HG03095 (cell line): ENCODE measurements around the gene MAPK8IP3.
"Not testable (repeated sequence)": the region's sequence is repeated elsewhere in the genome, so short reads cannot be mapped to it uniquely, and the experiment has no call there.

ENCODE experiments used
- ATAC-seq: cut with Tn5 transposase; IDR thresholded peaks from one replicate; pipeline ENCODE4 v1.9.1; 2021; ENCODE audit warnings: moderate library complexity; ENCODE audit not compliant: unreplicated experiment

Gene MAPK8IP3

DNA sequence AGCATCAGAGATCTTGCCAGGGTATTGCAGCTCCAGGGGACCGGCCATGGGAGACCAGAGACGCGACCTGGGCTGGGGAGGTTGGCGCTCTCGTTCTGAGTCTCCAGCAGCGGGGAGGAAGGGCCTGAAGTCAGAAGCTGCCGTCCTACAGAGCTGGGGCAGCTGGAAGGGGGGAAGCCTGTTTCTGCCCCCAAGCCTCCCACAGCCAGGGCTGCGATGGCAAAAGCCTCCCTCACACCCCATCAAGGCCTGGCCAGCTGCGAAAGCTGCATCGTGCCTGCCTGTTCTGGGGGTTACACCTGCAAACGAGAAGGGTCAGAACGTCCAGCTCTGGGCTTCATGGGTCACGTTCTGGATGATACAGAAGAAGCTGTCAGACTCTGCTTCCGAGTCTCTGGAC is 26.1 kb downstream of the MAPK8IP3 start:
- ATAC-seq, result no peak

DNA sequence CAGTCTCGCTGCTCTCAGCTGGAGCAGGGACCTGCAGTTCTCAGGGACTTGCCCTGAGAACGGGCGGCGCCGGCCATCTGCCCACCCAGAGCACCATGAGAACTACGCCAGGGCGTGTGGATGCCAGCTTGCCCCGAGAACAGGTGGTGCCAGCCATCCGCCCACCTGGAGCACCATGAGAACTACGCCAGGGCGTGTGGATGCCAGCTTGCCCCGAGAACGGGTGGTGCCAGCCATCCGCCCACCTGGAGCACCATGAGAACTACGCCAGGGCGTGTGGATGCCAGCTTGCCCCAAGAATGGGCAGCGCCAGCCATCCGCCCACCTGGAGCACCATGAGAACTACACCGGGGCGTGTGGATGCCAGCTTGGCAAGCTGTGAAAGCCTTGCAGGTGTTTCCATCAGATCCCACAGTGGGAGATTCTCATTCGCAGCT is 26.6 kb downstream of the MAPK8IP3 start:
- not testable (repeated sequence) for ATAC-seq

DNA sequence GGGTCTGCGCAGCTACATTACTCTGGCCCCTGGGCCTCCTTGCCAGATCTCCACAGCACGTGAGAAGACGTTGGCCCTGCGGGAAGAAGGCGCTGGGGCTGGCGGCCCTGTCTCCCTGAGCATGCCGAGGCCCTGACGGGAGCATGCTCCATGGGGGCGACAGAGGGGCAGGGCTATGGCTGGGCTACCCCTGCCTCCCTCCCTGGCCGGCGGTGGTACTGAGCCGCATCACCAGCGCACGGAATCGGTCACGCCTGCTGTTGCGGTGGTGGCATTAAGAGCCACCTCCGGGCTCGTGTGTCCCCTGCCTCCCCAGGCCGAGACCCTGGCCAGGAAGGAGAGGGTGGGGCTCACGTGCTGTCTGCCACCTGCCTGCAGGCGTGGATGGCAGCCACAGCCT is 28.1 kb downstream of the MAPK8IP3 start:
- ATAC-seq, result no peak

DNA sequence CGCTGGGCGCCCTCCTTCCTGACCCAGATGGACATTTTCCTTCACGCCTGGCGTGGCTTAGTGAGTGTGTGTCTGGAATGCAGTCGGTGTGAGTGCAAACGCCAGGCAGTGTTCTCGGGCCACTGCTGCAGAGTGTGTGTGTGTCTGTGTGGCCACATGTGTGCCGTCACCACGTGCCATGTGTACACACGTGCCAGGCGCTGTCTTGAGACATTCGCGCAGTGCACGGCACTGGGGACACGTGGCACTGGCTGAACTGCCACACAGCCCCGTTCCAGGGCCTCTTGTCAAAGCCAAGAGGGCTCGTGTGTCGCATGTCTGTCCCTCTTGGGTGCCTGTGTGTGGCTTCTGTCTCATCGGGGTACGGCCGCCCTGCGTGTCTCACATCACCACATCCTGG is 28.8 kb downstream of the MAPK8IP3 start:
- no peak for ATAC-seq

DNA sequence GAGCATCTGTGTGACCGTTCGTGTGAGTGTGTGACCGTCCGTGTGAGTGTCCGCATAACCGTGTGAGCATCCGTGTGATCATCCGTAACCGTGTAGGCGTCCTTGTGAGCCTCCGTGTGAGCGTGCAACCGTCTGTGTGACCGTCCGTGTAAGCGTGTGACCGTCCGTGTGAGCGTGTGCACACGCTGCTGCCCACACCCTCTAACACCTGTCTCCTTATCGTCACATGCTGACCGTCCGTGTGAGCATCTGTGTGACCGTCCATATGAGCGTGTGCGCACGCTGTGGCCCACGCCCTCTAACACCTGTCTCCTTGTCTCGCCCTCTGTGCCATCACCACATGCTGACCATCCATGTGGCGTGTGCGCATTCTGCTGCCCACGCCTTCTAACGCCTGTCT is 34.2 kb downstream of the MAPK8IP3 start:
- ATAC-seq, result no peak

DNA sequence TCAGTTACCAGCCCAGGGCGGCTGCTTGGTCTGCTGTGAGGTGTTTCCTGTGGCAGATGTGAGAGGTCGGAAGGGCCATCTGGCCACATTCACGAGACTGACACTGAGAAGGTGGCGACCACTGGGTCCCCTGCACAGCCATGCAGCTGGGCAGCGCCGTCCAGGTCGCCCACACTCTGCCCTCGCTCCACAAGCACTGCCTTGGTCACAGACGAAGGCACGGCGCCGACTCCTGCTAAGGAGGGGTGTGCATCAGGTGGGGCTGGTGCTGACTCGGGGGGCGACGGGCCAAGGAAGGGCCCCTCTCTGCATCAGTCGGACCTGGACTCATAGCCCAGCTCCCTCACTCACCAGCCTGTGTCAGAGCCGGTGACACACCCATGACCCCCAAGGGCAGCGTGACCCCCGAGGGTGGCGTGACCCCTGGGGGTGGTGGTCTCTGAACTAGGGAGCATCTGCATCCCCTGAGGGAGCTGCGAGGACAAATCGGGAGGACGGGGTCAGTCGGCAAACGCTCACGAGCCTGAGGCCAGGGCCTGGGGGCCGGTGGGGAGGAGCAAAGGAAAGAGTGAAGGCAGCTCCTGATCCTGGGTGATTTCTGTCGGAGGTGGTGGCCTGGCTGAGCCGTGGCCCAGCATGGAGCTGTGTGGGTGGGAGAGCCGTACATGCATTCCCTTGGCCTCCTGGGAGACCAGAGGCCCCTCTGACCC is 34.9 kb downstream of the MAPK8IP3 start:
- no peak for ATAC-seq

DNA sequence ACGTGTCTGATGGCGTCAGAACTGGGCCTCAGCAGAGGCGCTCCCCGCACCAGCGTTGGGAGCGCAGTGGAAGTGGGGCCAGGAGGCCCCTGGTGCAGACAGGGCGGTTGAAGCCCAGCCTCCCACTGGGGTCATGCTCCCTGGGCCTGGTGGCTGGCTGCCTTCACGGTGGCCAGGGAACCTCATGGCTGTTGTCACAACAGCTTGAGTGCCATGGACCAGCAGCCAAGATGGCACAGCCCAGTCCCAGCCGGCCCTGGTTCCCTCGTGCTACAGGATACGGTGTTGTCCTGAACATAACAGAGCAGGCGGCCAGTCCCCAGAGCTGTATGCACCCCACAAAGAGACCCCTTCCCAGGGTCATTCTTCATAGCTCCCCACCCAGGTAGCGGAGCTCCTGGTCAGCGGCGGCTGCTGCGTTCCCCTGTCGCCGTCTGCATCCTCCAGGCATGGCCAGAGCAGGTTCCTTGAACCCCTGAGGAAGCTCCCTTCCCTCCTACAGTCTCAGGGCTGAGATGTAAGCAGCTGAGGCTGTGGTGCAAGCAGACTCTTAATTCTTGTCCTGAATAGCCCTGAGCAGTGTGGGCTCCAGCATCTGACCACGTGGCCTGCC is 35.7 kb downstream of the MAPK8IP3 start:
- ATAC-seq, result no peak

DNA sequence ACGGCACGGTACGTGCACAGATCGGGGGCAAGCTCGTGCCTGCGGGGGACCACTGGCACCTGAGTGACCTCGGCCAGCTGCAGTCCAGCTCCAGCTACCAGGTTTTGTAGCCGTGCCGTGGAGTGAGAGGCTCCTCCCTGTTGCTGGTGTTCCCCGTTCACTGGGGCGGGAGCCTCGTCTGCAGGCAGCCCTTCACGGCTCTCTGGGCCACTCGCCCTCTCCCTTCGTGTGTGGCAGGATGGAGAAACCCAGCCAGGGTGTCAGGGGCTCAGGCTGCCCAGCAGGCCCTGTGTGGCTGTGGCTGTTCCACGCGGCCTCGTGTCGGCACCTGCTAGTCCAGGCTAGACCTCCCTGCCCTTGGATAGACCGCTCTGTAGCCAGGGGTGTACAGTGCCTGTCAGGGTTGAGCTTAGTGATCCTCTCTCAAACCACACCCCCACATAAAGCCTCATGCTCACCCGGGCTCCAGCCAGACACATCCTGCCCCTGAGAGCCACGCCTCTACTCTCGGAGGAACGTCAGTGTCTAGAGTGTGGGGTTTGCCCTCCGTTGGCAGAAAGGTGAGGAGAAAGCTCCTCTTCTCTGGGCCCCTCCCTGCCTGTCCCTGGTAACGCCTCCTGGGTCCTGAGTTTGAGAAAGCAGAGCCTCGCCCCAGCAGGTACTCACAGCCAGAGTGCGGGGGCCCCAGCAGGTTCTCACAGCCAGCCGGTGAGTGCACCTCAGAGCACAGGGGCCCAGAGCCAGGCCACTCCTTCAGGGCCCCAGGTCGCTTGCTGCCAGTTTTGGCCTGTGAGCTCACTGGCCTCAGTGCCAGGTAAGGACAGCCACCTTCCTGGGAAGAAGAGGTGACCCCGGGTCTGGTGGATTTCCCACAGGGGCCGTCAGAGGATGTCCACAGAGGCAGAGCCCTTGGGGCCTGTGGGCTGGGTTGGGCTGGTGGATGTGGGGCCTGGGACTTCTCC is 37.7 kb downstream of the MAPK8IP3 start:
- ATAC-seq, result no peak

DNA sequence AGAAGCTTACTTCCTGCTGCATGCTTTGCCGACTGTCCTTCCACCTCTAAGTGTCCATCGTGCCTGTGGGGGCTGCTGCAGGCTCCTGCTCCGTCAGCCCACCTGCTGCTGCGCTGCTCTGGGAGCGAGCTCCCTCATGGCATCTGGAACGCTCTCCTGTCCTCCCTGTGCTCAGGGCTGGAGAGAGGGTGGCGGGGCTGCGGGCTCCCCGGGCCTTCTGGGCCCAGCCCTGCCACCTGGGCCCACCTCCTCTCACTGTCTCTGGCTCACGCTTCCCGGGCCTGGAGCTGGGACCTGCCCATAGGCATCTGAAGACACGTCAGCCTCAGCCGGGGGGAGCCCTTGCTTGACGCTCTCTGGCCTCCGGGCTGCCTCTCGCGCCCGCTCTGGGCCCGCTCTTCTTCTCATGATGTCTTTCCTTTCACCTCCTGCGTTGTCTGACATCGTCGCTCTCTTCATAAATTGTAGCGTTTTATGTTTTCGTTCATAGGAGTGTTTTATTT is 38.4 kb downstream of the MAPK8IP3 start:
- ATAC-seq, result no peak

DNA sequence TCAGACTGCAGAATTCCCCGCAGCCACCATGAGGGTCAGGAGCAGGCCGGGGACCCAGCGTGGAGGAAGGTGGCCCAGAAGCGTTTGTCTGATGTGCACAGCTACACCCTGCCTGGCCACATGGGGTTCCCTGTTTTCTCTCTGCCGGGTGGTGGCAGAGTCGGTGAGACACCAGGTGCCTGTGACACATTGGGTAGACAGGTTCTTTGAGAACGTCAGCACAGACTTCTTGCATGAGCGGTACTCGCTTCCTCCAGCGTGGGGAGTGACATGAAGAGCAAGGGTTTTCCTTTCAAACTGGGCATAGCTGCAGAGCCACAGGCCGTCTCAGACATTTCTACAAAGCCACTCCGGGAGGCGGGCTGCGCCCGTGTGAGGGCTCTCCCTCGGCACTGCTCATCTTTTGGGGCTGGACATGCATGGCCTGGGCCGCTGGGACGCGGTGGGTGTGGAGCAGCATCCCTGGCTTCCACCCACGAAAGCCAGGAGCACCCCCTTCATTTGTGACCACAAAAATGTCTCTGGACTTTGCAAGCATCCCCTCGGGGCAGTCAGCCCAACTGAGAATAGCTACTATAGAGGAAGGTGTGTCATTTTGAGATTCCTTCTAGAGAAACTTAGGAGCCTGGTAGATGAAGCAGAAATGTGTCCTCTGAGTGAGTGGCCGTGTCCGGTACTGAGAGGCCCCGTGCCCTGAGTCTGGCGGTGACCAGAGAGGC is 39.3 kb downstream of the MAPK8IP3 start:
- no peak for ATAC-seq

DNA sequence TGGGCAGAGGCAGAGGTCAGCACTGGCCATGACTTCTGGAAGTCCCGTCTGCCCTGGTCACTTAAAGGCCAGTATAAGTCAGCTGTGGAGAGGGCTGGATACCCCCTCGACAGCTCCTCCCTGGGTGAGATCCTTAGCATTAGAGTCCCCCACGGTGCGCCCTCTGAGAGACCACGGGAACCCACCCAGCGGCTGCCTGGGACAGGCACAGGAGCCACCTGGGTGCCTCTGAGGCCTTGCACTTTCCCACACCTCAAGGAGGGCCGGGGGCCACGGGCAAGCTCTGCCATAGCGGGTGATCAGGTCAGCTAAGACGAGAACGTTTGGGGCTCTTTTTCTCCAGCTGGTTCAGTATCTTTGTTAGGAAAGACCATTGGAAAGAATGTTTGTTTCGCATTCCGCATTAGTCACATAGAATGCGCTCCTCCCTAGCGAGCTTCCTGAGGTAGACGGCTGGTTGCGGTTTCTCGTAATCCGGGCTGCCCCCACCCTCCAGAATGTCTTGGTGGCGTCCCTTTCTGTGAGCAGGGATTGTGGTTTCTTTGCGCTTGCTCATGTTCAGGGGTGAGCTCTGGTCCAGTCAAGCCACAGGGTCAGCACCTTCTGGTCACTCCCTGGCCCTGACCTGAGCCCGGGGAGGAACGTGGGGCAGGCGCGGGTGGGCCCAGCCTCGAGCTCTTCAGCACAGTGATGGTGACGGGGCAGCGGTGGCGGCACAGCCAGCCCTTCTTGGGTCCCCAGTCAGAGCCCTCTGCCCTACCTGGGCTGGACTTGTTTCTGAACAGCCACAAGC is 40.1 kb downstream of the MAPK8IP3 start:
- ATAC-seq, result no peak

DNA sequence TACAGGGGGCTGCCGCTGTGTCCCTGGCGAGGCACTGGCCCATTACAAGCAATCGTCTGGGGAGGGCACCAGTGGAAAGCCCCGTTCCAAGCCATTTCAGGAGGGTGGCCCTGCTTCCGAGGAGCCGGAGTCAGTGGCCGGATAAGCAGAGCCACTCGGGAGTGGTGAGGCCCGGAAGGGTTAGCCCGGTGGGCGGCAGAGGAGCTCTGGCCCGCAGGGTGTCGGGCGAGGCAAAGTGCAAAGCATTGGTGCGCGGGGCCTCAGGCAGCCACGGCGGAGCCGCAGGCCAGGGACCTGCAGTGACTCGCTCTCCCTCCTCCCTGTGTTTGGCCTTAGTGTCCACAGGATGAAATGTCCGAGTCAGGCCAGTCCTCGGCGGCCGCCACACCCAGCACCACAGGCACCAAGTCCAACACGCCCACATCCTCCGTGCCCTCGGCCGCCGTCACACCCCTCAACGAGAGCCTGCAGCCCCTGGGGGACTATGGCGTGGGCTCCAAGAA is 40.7 kb downstream of the MAPK8IP3 start:
- no peak for ATAC-seq

DNA sequence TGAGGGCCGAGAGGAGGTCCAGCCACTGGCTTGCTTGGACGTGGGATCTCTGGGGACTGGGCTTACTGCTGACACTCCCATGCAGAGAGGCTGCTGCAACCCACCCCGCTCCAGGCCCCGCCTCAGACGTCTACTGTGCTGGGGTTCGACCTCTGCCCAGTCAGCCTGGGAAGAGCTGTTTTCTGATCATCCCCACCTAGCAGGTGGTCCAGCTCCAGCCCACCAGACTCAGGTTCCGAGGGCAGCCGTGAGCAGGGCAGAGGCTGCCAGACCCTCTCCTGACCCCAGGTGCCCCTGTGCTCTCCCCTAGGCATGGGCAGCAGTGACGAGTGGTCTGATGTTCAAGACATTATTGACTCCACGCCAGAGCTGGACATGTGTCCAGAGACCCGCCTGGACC is 41.9 kb downstream of the MAPK8IP3 start:
- ATAC-seq, result no peak

DNA sequence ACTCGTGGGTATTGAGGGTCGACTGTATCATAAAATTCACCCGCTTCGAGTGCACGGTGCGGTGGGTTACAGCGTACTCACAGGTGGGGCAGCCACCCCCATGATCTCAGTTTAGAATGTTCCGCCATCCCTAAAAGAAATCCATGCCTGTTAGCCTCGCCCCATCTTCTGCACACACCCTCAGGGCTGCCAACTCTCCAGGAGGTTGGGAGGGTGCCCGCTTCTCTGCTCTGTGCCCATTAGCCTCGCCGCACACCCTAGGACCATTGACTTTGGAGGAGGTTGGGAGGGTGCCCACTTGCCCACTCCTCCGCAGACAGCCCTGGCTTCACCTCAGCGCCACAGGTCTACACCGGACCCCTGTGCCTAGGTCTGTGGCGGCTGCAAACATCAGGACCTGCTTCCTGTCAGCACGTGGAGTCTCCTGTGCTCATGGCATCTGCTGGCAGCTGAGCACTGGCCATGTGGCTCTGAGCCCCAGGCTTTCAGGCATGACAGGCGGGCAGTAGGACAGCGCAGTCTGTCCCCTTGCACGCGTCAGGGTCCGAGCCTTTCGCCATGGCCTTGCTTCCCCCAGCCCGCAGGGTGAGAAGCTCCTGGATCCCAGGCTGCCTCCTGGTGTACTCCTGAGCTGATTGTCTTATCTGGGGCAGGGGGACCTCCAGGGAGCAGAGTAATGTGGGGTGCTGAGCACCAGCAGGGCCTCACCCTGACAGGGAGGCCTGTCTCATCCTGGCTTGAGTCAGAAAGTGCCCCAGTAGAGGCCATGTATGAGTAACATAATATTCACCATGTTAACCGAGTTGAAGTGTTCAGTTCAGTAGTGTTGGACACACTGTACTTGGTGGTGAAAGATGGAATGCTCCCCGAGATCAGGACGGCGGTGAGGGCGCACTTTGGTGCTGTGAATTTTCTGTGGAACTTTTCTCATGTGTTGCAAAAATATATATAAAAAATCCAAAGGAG is 43.4 kb downstream of the MAPK8IP3 start:
- no peak for ATAC-seq

DNA sequence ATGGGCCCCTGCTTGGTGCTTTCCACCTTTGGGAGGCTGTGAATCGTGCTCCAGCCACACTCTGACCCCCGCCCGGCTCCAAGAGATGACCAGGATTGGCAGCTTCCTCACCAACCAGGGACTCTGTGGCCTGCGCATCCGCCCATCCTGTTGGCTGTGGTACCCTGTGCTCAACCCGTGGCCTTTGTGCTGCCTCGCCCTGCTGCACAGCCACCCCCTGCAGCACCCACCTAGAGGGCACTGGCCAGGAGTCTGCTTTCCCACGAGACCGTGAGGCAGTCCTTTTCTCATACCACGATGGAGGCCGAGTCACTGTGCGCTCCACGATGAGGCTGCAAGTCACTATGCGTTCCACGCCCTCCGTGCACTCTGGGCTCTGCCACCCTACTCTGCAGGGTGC is 46.0 kb downstream of the MAPK8IP3 start:
- ATAC-seq, result no peak

DNA sequence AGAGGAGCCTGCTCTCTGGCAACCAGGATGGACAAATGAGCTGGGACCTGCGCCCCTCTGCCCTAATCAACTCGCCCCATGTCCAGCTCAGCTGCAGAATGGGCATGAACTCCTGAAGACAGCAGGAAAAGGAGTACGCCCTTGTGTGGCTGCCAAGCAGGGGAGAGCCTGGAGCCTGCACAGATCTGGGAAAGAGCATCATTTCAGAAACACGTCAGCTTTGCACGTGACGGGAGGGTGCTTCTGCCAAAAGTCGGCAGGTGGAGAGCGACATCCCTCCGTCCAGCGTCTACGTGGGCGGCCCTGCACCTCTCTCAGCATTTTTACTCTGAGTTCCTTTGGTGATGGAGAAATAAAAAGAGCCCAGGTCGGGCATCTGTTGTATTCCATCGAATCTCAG is 46.9 kb downstream of the MAPK8IP3 start:
- ATAC-seq, result no peak

DNA sequence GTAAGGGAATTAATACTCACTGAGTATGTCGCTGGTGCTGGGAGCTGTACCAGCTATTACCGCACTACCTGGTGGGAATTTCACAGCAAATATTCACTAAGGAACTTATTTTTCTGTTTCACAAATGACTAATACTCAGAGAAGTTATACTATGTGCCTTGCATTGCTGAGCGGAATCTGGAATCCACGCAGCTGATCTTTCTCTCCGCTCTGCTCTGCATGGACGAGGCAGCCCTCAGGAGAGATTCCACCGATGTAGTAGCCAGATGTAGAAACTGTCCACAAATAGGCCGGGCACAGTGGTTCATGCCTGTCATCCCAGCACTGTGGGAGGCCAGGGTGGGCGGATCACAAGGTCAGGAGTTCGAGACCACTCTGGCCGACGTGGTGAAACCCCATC is 48.2 kb downstream of the MAPK8IP3 start:
- no peak for ATAC-seq

DNA sequence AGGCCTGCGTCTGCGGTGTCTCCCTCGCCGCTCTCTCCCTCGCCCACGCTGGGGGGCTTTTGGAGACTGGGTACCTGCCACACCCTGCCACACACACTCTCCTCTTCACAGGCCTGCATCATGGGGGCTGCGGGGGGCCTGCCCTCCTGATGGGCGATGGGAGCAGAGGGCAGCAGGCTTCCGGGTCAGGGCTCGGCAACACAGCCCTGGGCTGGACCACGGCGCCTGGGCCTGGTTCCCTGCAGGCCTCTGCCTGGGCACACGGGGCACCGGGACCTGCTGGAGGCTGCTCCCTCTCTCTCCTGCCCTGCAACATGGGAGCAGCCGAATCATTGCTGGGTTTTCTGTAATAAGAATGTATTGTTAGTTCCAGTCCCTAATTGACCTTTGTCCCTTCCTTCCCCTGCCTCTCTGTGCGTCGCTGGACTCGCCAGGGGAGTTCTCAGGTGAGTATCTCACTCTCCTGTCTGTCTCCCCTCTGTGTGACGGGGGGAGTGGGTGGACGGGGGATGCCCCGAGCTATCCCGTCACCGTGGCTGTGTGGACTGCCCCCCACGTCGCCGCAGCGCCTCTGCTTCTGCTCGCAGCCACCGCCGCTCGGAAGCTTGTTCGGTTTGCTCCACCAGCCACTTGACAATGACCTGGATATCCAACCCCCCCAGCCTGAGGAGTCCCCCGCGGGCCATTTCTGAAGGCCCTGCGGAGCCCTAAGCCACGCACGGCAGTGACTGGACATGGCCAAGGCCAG is 51.9 kb downstream of the MAPK8IP3 start:
- ATAC-seq, result no peak
